GM10248 (cell line): Measurements from ENCODE around the gene GRIK3.

Experiments
- CTCF ChIA-PET: fragments of 300-600 bp; sonication (Branson Sonifier 250); formaldehyde crosslinking; extraction: SDS; loops from one replicate; lab custom pipeline; 2021; ENCODE audit warnings: antibody characterized with exemption; lab: Yijun Ruan, JAX
- POLR2A ChIA-PET: fragments of 350-650 bp; sonication (Branson Sonifier 250); formaldehyde crosslinking; extraction: SDS; loops from one replicate; lab custom pipeline; 2020; ENCODE audit warnings: antibody characterized with exemption; lab: Yijun Ruan, JAX
- DNase-seq: peaks from one replicate; pipeline ENCODE4 v3.0.0; 2012; ENCODE audit errors: extremely low spot score
- TF ChIP-seq, protein P1 (sequence below): IDR thresholded peaks from 2 replicates; pipeline ENCODE4 v1.5.1; 2012; ENCODE audit warnings: mild to moderate bottlenecking, low read depth; ENCODE audit errors: extremely low read depth, missing control alignments, control extremely low read depth

Gene GRIK3

DNA sequence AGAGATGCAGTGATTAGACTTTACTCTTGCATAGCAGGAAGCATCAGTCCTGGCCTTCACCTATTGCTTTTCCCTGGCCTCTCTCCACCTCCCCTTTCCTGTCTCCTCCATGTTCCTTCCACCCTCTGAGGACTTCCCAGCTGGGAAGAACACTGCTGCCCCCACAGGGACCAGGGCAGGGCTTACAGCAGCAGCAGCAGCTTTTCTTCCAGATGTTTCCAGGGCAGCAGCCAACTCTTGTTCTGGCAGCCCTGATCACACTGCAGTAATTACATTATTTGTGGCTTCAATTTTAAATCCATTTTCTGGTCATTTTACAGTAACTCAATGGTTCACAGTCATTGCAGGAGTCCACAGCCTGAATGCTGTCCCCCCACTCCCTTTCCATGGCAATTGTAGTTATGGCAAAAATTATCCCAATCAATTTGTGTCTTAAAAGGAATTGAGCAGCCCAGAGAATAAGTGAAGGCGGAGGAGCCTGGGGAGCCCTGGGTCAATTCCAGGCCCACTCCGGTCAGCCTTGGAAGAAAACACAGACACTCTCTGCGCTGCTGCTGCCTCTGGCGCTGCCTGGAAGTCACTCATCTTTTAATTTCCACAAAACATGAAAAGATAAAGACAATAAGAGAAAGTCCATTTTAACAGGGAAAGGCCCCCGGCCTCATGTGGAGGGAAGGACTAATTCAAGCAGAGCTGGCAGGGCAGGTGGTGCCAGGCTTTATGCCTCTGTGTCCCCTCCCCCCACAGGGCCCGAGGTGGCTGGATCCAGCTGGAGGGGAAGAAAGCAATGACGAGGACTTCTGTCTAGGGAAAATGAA, 148.6 kb downstream of the GRIK3 start:
- no peak for DNase-seq
- ChIA-PET POLR2A (no interaction called here), CTCF (no interaction called here)
- TF ChIP-seq, protein P1, sequence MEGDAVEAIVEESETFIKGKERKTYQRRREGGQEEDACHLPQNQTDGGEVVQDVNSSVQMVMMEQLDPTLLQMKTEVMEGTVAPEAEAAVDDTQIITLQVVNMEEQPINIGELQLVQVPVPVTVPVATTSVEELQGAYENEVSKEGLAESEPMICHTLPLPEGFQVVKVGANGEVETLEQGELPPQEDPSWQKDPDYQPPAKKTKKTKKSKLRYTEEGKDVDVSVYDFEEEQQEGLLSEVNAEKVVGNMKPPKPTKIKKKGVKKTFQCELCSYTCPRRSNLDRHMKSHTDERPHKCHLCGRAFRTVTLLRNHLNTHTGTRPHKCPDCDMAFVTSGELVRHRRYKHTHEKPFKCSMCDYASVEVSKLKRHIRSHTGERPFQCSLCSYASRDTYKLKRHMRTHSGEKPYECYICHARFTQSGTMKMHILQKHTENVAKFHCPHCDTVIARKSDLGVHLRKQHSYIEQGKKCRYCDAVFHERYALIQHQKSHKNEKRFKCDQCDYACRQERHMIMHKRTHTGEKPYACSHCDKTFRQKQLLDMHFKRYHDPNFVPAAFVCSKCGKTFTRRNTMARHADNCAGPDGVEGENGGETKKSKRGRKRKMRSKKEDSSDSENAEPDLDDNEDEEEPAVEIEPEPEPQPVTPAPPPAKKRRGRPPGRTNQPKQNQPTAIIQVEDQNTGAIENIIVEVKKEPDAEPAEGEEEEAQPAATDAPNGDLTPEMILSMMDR = no peak

DNA sequence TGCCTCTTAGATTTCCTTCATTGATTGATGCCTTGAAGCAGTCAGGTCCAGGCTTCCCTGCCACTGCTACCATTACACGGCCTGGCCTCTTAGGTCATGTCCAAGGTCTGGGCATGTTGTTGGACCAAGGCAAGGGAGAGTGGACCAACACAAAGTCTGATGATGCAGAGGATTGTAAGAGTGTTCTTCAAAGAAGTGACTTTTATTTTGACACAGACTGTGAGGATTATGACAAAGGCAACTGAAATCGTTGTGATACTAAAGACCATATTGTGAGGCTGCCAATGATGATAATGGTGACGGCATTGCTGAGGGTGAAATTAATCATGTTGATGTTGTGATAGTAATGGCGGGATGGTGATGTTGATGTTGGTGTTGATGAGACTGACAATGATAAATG, 149.5 kb downstream of the GRIK3 start:
- CTCF ChIA-PET = no interaction called here
- DNase-seq = no peak
- TF ChIP-seq, protein P1 = no peak
- POLR2A ChIA-PET = no interaction called here

GRCh38 chr1:36884029-36884701, 150.2 kb downstream of the GRIK3 start:
- TF ChIP-seq, protein P1 = no peak
- POLR2A ChIA-PET = no interaction called here
- peak; percentile 58 for DNase-seq
- CTCF ChIA-PET = no interaction called here

DNA sequence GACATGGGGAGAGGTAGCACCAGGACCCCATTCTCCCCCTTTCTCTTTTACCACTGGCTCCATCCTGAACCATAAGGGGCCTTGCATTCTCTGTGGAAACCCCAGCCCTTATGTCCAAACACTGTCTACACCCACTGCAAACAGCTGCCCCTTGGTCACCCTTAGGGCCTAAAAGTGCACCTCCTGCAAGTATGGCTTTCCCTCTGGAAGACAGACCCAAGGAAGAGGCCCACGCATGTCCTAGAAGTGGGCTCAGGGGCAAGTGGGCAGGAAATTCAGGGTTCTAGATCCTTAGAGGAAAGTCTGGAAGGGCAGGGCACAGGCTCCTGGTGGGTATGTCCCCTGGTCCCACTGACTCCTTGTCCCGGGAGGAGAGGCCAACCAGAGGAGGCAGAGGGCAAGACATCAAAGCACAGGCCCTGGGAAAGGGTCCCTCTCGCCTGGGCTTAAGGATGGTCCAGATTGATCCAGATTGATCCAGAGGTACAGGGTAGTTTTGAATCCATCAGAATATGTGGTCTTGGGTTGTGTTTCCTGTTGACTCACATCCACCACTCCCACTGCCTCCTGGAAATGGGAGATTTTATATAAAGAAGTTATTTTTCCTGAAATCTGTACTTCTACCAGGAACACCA, 150.9 kb downstream of the GRIK3 start:
- POLR2A ChIA-PET = no interaction called here
- DNase-seq = no peak
- CTCF ChIA-PET = no interaction called here
- TF ChIP-seq, protein P1 = no peak

- DNase-seq = peak; percentile 1
- CTCF ChIA-PET = no interaction called here
- POLR2A ChIA-PET = no interaction called here
- TF ChIP-seq, protein P1 = no peak
Observed at GRCh38 chr1:36882536-36883285, 151.6 kb downstream of the GRIK3 start.

DNA sequence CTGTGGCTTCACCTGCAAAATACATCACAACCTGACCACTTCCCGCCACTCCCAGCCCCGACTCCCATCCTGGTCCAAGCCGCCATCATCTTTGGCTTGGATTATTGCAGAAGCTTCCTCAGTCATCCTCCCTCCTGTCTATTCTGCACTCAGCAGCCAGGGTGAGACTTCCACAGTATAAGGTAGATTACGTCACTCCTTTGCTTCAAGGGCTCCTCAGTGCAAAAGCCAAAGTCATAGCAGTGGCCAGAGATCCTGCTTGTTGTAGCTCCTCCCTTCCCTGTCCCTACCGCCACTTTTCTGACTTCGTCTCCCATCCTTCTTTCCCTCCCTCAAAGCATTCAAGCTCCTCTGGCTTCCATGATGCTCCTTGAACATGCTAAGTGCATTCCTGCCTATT, 152.8 kb downstream of the GRIK3 start:
- no peak for DNase-seq
- POLR2A ChIA-PET = no interaction called here
- TF ChIP-seq, protein P1 = no peak
- CTCF ChIA-PET = interaction anchor here (2.2 kb wide), 1 partner anchor 11 kb away, joined by 5 read pairs; no protein-coding TSS in a partner anchor
